H9 (cell line): ENCODE results near the gene FST. TPM values are rescaled to one million over a fixed set of nuclear protein-coding genes. Genes with fewer than 3 reads are reported as not detected.

Experiments used
- DNase-seq: peaks from one replicate; pipeline ENCODE4 v3.0.0-alpha.2; 2017
- H2AFZ ChIP-seq: one replicate; pipeline ENCODE4 v1.6.1; 2013; ENCODE audit warnings: mild to moderate bottlenecking, low read length, control low read depth, moderate library complexity
- H2AK5ac ChIP-seq: 2 replicates; pipeline ENCODE4 v1.6.1; 2013; ENCODE audit warnings: low read length, control low read depth, mixed read lengths; ENCODE audit not compliant: insufficient read length
- H2BK120ac ChIP-seq: one replicate; pipeline ENCODE4 v1.6.1; 2013; ENCODE audit warnings: low read depth, mild to moderate bottlenecking, low read length, control low read depth, inconsistent platforms; ENCODE audit not compliant: poor library complexity, severe bottlenecking
- H2BK12ac ChIP-seq: 2 replicates; pipeline ENCODE4 v1.6.1; 2013; ENCODE audit warnings: low read length, control low read depth, mixed read lengths, low read depth; ENCODE audit not compliant: insufficient read length
- H2BK15ac ChIP-seq: 2 replicates; pipeline ENCODE4 v1.6.1; 2013; ENCODE audit warnings: low read depth, low read length, control low read depth
- H2BK20ac ChIP-seq: one replicate; pipeline ENCODE4 v1.6.1; 2013; ENCODE audit warnings: low read depth, mild to moderate bottlenecking, low read length, control low read depth, inconsistent platforms; ENCODE audit not compliant: poor library complexity, severe bottlenecking
- H2BK5ac ChIP-seq: 2 replicates; pipeline ENCODE4 v1.6.1; 2013; ENCODE audit warnings: low read length, control low read depth, mixed read lengths; ENCODE audit not compliant: insufficient read length
- H3K14ac ChIP-seq: 2 replicates; pipeline ENCODE4 v1.6.1; 2013; ENCODE audit warnings: low read length, control low read depth; ENCODE audit not compliant: insufficient read depth
- H3K18ac ChIP-seq: 2 replicates; pipeline ENCODE4 v1.6.1; 2013; ENCODE audit warnings: low read depth, mild to moderate bottlenecking, mixed read lengths, low read length, control low read depth; ENCODE audit not compliant: insufficient read length
- H3K23ac ChIP-seq: 2 replicates; pipeline ENCODE4 v1.6.1; 2013; ENCODE audit warnings: low read length, control low read depth, mixed read lengths, low read depth; ENCODE audit not compliant: insufficient read length
- H3K23me2 ChIP-seq: 2 replicates; pipeline ENCODE4 v1.6.1; 2013; ENCODE audit warnings: low read depth, mild to moderate bottlenecking, mixed read lengths, low read length, control low read depth; ENCODE audit not compliant: insufficient read length, poor library complexity, severe bottlenecking
- H3K27ac ChIP-seq: 2 replicates; pipeline ENCODE4 v1.5.1; 2013; ENCODE audit warnings: low read length, control low read depth, mixed read lengths, low read depth; ENCODE audit not compliant: insufficient read length
- H3K27me3 ChIP-seq: 2 replicates; pipeline ENCODE4 v1.6.1; 2013; ENCODE audit warnings: low read length, control low read depth, inconsistent platforms; ENCODE audit not compliant: insufficient read depth
- H3K4ac ChIP-seq: 2 replicates; pipeline ENCODE4 v1.6.1; 2013; ENCODE audit warnings: low read depth, mild to moderate bottlenecking, control low read depth, inconsistent platforms, low read length, moderate library complexity
- H3K4me1 ChIP-seq: 2 replicates; pipeline ENCODE4 v1.6.1; 2013; ENCODE audit warnings: low read length, control low read depth, inconsistent platforms; ENCODE audit not compliant: insufficient read depth
- H3K4me2 ChIP-seq: 2 replicates; pipeline ENCODE4 v1.6.1; 2013; ENCODE audit warnings: low read length, control low read depth, mixed read lengths; ENCODE audit not compliant: insufficient read length, insufficient read depth
- H3K56ac ChIP-seq: 2 replicates; pipeline ENCODE4 v1.6.1; 2013; ENCODE audit warnings: low read depth, mild to moderate bottlenecking, mixed read lengths, low read length, control low read depth; ENCODE audit not compliant: insufficient read length
- H3K79me1 ChIP-seq: 2 replicates; pipeline ENCODE4 v1.6.1; 2013; ENCODE audit warnings: low read depth, mild to moderate bottlenecking, moderate library complexity, low read length, control low read depth, inconsistent platforms; ENCODE audit not compliant: insufficient read depth, poor library complexity, severe bottlenecking
- H3K79me2 ChIP-seq: 2 replicates; pipeline ENCODE4 v1.6.1; 2013; ENCODE audit warnings: low read length, control low read depth, inconsistent platforms; ENCODE audit not compliant: insufficient read depth
- H3K9ac ChIP-seq: 2 replicates; pipeline ENCODE4 v1.6.1; 2013; ENCODE audit warnings: low read length, control low read depth, mixed read lengths; ENCODE audit not compliant: insufficient read length; ENCODE audit errors: extremely low read depth
- H3K9me3 ChIP-seq: one replicate; pipeline ENCODE4 v1.6.1; 2013; ENCODE audit warnings: low read depth, low read length, inconsistent platforms; ENCODE audit not compliant: control insufficient read depth
- H3T11ph ChIP-seq: one replicate; pipeline ENCODE4 v1.6.1; 2013; ENCODE audit warnings: mild to moderate bottlenecking, low read length, control low read depth, inconsistent platforms
- H4K20me1 ChIP-seq: one replicate; pipeline ENCODE4 v1.6.1; 2013; ENCODE audit not compliant: control insufficient read depth, insufficient read length, insufficient read depth
- H4K5ac ChIP-seq: 2 replicates; pipeline ENCODE4 v1.6.1; 2013; ENCODE audit warnings: low read depth, mild to moderate bottlenecking, mixed read lengths, low read length, control low read depth; ENCODE audit not compliant: insufficient read length
- H4K8ac ChIP-seq: replicated peaks from 2 replicates; pipeline ENCODE4 v1.6.1; 2013; ENCODE audit warnings: low read length, control low read depth, mixed read lengths, low read depth; ENCODE audit not compliant: insufficient read length
- H4K91ac ChIP-seq: 2 replicates; pipeline ENCODE4 v1.6.1; 2013; ENCODE audit warnings: low read depth, mild to moderate bottlenecking, moderate library complexity, mixed read lengths, low read length, control low read depth; ENCODE audit not compliant: insufficient read length
- H3K27ac Mint-ChIP-seq, 3 experiments: 2 replicates in 2 of 3; 3 replicates in 1 of 3; pipeline ENCODE4 v1.8.0; 2020 to 2021; ENCODE audit warnings: mixed read lengths in 3 of 3, mild to moderate bottlenecking in 1 of 3, moderate library complexity in 1 of 3
- H3K27me3 Mint-ChIP-seq: 2 replicates; pipeline ENCODE4 v1.8.0; 2021; ENCODE audit warnings: low read depth, mild to moderate bottlenecking, moderate library complexity, mixed read lengths
- H3K36me3 Mint-ChIP-seq, 3 experiments: 2 replicates in 2 of 3; 3 replicates in 1 of 3; pipeline ENCODE4 v1.8.0; 2020 to 2021; ENCODE audit warnings: low read depth in 3 of 3, mixed read lengths in 3 of 3; ENCODE audit not compliant: insufficient read depth in 1 of 3
- H3K4me1 Mint-ChIP-seq, 2 experiments: 2 replicates each; pipeline ENCODE4 v1.8.0; 2020; ENCODE audit warnings: mixed read lengths in 2 of 2
- H3K4me3 Mint-ChIP-seq, 2 experiments: 2 replicates in 1 of 2; 3 replicates in 1 of 2; pipeline ENCODE4 v1.8.0; 2020 to 2021; ENCODE audit warnings: mild to moderate bottlenecking in 2 of 2, mixed read lengths in 2 of 2, moderate library complexity in 1 of 2
- H3K9me3 Mint-ChIP-seq, 2 experiments: 2 replicates in 1 of 2; 3 replicates in 1 of 2; pipeline ENCODE4 v1.8.0; 2020; ENCODE audit warnings: mild to moderate bottlenecking in 2 of 2, mixed read lengths in 2 of 2, moderate library complexity in 1 of 2
- WGBS: extraction: QIAGEN DNeasy Blood & Tissue Kit; methylation state at CpG from one replicate; pipeline ENCODE4 v1.1.7; 2013; ENCODE audit warnings: missing lambda C conversion rate, low lambda C conversion rate, mixed read lengths; ENCODE audit not compliant: insufficient read length; ENCODE audit errors: extremely low coverage; 5-methylcytosine and 5-hydroxymethylcytosine counted together
- total RNA-seq: library from RNA; stranded (reverse); gene quantifications from 2 replicates; pipeline ENCODE4 v1.2.1, GENCODE V29; 2021
- TF ChIP-seq, protein P1 (sequence below): fragments of 200-600 bp; sonication (generic); conservative IDR thresholded peaks from 3 replicates; pipeline ENCODE4 v1.8.0; 2021; ENCODE audit warnings: antibody characterized with exemption, mild to moderate bottlenecking

Gene FST
- total RNA-seq, 1 experiment from 2014 or later, result 111 TPM

DNA sequence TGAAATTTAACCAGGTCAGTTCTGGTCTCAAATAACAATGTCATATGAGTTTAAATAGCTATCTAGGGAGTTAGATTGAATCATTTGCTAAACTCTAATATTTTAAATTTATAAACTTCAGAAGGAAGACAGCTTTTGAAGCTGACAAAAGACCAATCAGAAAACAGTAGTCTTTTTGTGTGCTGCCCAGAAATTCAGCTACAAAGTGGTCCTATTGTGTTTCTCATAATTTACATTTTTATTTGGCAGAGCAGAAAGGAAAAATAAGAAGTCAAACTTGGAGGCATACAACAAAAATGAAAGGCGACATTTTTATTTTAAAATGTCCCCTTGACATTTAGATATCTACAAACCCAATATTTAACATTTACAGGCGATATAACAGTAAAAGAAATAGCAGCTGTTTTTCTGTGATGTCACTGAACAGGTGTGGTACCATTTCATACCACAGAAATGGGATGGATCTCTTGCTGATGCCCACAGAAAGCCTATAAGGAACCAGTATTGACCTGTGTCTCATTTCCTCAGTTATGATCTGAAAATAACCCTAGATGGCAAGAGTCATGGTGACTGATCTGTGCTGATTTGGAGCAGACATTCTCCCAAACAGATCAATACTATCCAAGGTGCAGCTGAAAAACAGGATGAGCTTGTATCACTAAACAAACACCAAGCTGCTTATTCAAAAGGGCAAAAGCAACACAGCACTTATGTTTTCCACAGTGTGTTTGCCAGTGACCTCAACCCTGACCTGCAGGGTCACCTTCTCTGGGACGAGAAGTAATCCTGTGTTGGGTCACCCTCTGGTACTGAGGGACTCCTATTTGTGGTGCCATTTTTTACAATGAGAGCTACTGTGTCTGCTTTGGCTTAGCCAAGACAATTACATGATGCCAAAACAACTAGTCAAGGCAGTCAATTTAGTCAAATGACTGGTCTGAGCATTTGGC is 3.6 kb upstream of the FST start:
- DNase-seq, result no peak
- no peaks in the 10 kb centered on the region for H3K79me1 ChIP-seq
- no peak overlapping the region for H2BK120ac ChIP-seq
- H3K14ac ChIP-seq, result no peak overlapping the region
- H3K9ac ChIP-seq, result no peak overlapping the region
- TF ChIP-seq, protein P1, sequence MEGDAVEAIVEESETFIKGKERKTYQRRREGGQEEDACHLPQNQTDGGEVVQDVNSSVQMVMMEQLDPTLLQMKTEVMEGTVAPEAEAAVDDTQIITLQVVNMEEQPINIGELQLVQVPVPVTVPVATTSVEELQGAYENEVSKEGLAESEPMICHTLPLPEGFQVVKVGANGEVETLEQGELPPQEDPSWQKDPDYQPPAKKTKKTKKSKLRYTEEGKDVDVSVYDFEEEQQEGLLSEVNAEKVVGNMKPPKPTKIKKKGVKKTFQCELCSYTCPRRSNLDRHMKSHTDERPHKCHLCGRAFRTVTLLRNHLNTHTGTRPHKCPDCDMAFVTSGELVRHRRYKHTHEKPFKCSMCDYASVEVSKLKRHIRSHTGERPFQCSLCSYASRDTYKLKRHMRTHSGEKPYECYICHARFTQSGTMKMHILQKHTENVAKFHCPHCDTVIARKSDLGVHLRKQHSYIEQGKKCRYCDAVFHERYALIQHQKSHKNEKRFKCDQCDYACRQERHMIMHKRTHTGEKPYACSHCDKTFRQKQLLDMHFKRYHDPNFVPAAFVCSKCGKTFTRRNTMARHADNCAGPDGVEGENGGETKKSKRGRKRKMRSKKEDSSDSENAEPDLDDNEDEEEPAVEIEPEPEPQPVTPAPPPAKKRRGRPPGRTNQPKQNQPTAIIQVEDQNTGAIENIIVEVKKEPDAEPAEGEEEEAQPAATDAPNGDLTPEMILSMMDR, result no peak
- H4K8ac ChIP-seq, result no peak overlapping the region
- no CpG with 5 or more reads among the region's 3 CpGs for WGBS
- H3K27ac ChIP-seq, result no peak overlapping the region
- Mint-ChIP-seq H3K27ac (no peak overlapping the region), H3K9me3 (0 out of 5 replicates have a peak, but pooled peaks cover 0 to 3% of the 10 kb centered on the region in 2 experiments), H3K27me3 (peaks cover 5% of the 10 kb centered on the region; the same call in 1 of the 2 replicates), H3K4me3 (no peak overlapping the region), H3K36me3 (peaks cover 0 to 3% (median 0%) of the 10 kb centered on the region in 3 experiments; a peak in 3 of 7 replicates), H3K4me1 (peaks cover 9 to 15% of the 10 kb centered on the region in 2 experiments; a peak in 3 of 4 replicates)
- H3K23ac ChIP-seq, result no peak overlapping the region
- H3K4me2 ChIP-seq, result no peak overlapping the region
- H3K4ac ChIP-seq, result no peak overlapping the region
- no peak overlapping the region for H3T11ph ChIP-seq
- no peak overlapping the region for H2BK5ac ChIP-seq
- no peak overlapping the region for H2BK15ac ChIP-seq
- H2AK5ac ChIP-seq, result no peak overlapping the region
- H3K18ac ChIP-seq, result no peak overlapping the region
- H3K23me2 ChIP-seq, result peaks cover 26% of the 10 kb centered on the region
- H3K4me1 ChIP-seq, result no peaks in the 10 kb centered on the region
- H3K9me3 ChIP-seq, result no peaks in the 10 kb centered on the region
- H4K20me1 ChIP-seq, result no peaks in the 10 kb centered on the region
- no peak overlapping the region for H2BK20ac ChIP-seq
- H2AFZ ChIP-seq, result no peak overlapping the region
- H3K56ac ChIP-seq, result no peak overlapping the region
- no peak overlapping the region for H2BK12ac ChIP-seq
- no peaks in the 10 kb centered on the region for H3K27me3 ChIP-seq
- no peak overlapping the region for H4K91ac ChIP-seq
- H3K79me2 ChIP-seq, result no peaks in the 10 kb centered on the region
- no peak overlapping the region for H4K5ac ChIP-seq
